NCI-H446 (cell line): ENCODE results near the gene ATP13A1.
A peak's percentile ranks its signal among the peaks of the same experiment; 100 is the strongest.
"Not testable (repeated sequence)": the region's sequence is repeated elsewhere in the genome, so short reads cannot be mapped to it uniquely, and the experiment has no call there.

ENCODE experiments used
- DNase-seq, 2 experiments: peaks; one replicate each; lab custom pipeline; 2025; lab: John Stamatoyannopoulos, UW

The ATP13A1 gene

GRCh38 chr19:19663256-19664120 is at the start of gene ATP13A1:
TSS of gene ATP13A1 (minus strand) at chr19:19663676. CDS start at chr19:19663666, 10 bp downstream.
- DNase-seq: peak; percentile 94 to 99

- DNase-seq: no peak
These were observed 48.7 kb upstream of the ATP13A1 start for GRCh38 chr19:19711934-19712828.

GRCh38 chr19:19711306-19711933 is 47.9 kb upstream of the ATP13A1 start:
- DNase-seq: no peak

- DNase-seq: no peak
These were observed 47.0 kb upstream of the ATP13A1 start for GRCh38 chr19:19710506-19710905.

- no peak for DNase-seq
These were observed 41.4 kb upstream of the ATP13A1 start for GRCh38 chr19:19704836-19705235.

GRCh38 chr19:19700493-19700892 is 37.0 kb upstream of the ATP13A1 start:
- DNase-seq: not testable (repeated sequence)

- no peak for DNase-seq
These were observed 34.1 kb upstream of the ATP13A1 start for GRCh38 chr19:19697589-19697988.

GRCh38 chr19:19696386-19696785 is 32.9 kb upstream of the ATP13A1 start:
- no peak for DNase-seq

GRCh38 chr19:19691683-19692082 is 28.2 kb upstream of the ATP13A1 start:
- DNase-seq: no peak

GRCh38 chr19:19689023-19689422 is 25.5 kb upstream of the ATP13A1 start:
- DNase-seq: not testable (repeated sequence)

- no peak for DNase-seq
These were observed 23.6 kb upstream of the ATP13A1 start for GRCh38 chr19:19687090-19687489.

- DNase-seq: no peak
These were observed 23.1 kb upstream of the ATP13A1 start for GRCh38 chr19:19686580-19686979.

GRCh38 chr19:19686119-19686518 is 22.6 kb upstream of the ATP13A1 start:
- not testable (repeated sequence) for DNase-seq

- DNase-seq: no peak
These were observed 15.9 kb upstream of the ATP13A1 start for GRCh38 chr19:19679176-19680073.

- DNase-seq: no peak
These were observed 14.1 kb upstream of the ATP13A1 start for GRCh38 chr19:19677579-19677978.

GRCh38 chr19:19674315-19674714 is 10.8 kb upstream of the ATP13A1 start:
- DNase-seq: no peak

GRCh38 chr19:19672816-19673215 is 9.3 kb upstream of the ATP13A1 start:
- DNase-seq: no peak

- no peak for DNase-seq
These were observed 6.6 kb upstream of the ATP13A1 start for GRCh38 chr19:19670070-19670551.

- peak; percentile 86 to 95 for DNase-seq
These were observed 4.9 kb upstream of the ATP13A1 start, which contains the start of gene ZNF101 for GRCh38 chr19:19668230-19669012. TSS of gene ZNF101 (plus strand) at chr19:19668839. CDS start at chr19:19668964, 125 bp downstream.

- not testable (repeated sequence) for DNase-seq
These were observed 2.0 kb upstream of the ATP13A1 start for GRCh38 chr19:19665420-19665948.
